ENCODE data around the gene NRCAM. TPM values are rescaled to one million over a fixed set of nuclear protein-coding genes. Genes with fewer than 3 reads are reported as not detected.
A peak's percentile ranks its signal among the peaks of the same experiment; 100 is the strongest.

NRCAM gene
- total and polyA plus RNA-seq, 7 donors: 1.3 to 3.9 (median 1.8) TPM; not detected in 2

- intact Hi-C loops (cut with DNase I): no loop called here
- Histone ChIP-seq H3K4me3 (no peak overlapping the region), H3K4me1 (no peaks in the 10 kb centered on the region), H3K27ac (no peak overlapping the region), H3K36me3 (no peaks in the 10 kb centered on the region), H3K9me3 (no peaks in the 10 kb centered on the region), H3K27me3 (no peaks in the 10 kb centered on the region)
- DNase-seq: no peak
- WGBS, 2 donors: 93 to 98% methylated on average over 1 of the region's 1 CpG
- TF ChIP-seq POLR2AphosphoS5 (IDR thresholded peaks at IDR 0.05) (no peak), POLR2A (IDR thresholded peaks at IDR 0.05) (no peak), CTCF (IDR thresholded peaks at IDR 0.05) (no peak), EP300 (IDR thresholded peaks at IDR 0.05) (no peak)
Measured at GRCh38 chr7:108316708-108317107, 139.5 kb downstream of the NRCAM start.

DNA sequence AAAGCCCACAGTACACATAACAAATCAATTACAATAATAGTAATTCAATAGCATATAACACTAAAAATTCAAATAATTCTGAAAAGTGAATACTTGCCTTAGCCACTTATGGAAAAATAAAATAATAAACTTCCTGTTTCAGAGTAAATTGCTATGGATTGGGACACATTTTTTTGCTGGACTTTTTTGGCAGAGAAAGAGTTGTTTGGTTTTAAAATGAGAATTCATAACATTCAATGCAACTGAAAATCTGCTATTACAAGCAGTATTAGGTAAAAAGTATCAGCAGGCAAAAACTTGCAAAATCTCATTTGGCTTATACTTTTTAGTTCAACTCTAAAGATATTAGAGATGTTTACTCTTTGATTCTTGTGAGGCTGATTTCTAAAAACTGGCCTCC, 141.7 kb downstream of the NRCAM start:
- Histone ChIP-seq H3K27ac (no peak overlapping the region), H3K27me3 (no peaks in the 10 kb centered on the region), H3K4me1 (no peaks in the 10 kb centered on the region), H3K4me3 (no peak overlapping the region), H3K36me3 (no peaks in the 10 kb centered on the region), H3K9me3 (no peaks in the 10 kb centered on the region)
- no peak for DNase-seq
- TF ChIP-seq EP300 (IDR thresholded peaks at IDR 0.05) (no peak), CTCF (IDR thresholded peaks at IDR 0.05) (no peak), POLR2AphosphoS5 (IDR thresholded peaks at IDR 0.05) (no peak), POLR2A (IDR thresholded peaks at IDR 0.05) (no peak)
- intact Hi-C loops (cut with DNase I): no loop called here

DNA sequence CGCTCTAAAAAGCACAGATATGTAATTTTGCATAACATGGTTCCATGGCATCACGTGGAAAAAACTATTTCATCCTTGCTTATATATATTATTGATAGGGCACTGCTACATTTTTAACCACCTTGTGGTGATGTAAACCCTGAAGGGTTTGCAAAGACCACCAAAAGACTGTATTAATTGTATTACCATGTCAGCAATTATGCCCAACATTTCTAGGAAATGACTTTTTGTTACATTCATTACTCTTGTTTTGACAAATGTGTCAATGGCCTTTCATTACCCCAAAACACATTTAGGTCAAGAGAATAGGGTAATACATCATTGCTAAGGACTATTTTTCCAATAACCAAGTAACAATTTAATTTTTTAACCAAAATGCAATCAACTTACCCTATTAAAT, 142.2 kb downstream of the NRCAM start:
- no peaks in the 10 kb centered on the region for H3K27me3 ChIP-seq

DNA sequence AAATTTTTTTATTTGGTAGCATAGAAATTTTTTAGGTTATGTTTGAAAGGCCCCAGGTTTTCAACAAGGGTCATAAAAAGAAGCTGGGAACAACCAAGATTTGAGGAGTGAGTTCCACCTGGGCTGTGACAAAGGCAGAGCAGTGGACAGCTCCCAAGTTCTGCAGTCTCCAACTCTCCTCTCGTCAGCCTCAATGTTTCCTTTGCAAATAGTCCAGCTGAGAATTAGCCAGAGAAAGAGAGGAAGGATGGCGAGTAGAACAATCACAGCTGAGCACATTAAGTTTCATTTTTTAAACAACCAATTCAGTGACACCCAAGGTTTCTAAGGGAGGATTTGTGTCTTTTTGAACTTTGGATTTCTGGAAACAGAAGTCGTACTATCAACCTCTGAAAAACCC, 143.2 kb downstream of the NRCAM start:
- no peak for DNase-seq
- Histone ChIP-seq H3K27me3 (no peaks in the 10 kb centered on the region), H3K4me1 (no peaks in the 10 kb centered on the region), H3K4me3 (no peak overlapping the region), H3K36me3 (no peaks in the 10 kb centered on the region), H3K27ac (no peak overlapping the region), H3K9me3 (no peaks in the 10 kb centered on the region)
- TF ChIP-seq EP300 (IDR thresholded peaks at IDR 0.05) (no peak), POLR2A (IDR thresholded peaks at IDR 0.05) (no peak)
- intact Hi-C loops (cut with DNase I): no loop called here
- WGBS, 2 donors: 42 to 65% methylated on average over 3 of the region's 3 CpGs

More for the DNA sequence above, 142.2 kb downstream of the NRCAM start:
- Histone ChIP-seq H3K27ac (no peak overlapping the region), H3K4me3 (no peak overlapping the region), H3K36me3 (no peaks in the 10 kb centered on the region), H3K9me3 (no peaks in the 10 kb centered on the region), H3K4me1 (no peaks in the 10 kb centered on the region)
- intact Hi-C loops (cut with DNase I): no loop called here
- TF ChIP-seq POLR2AphosphoS5 (IDR thresholded peaks at IDR 0.05) (no peak), POLR2A (IDR thresholded peaks at IDR 0.05) (no peak), CTCF (IDR thresholded peaks at IDR 0.05) (no peak), EP300 (IDR thresholded peaks at IDR 0.05) (no peak)
- 90 to 93% methylated on average over 2 of the region's 2 CpGs for WGBS, 2 donors
- no peak for DNase-seq

GRCh38 chr7:108311446-108312168, 144.6 kb downstream of the NRCAM start:
- peak overlapping the region in 1 of 4 donors; percentile 32 for H3K27ac ChIP-seq
- 95% methylated on average over 3 of the region's 3 CpGs for WGBS, 2 donors
- H3K9me3 ChIP-seq: no peaks in the 10 kb centered on the region
- H3K27me3 ChIP-seq: no peaks in the 10 kb centered on the region
- H3K36me3 ChIP-seq: no peaks in the 10 kb centered on the region
- H3K4me1 ChIP-seq: no peaks in the 10 kb centered on the region
- intact Hi-C loops (cut with DNase I): no loop called here
- no peak for DNase-seq
- H3K4me3 ChIP-seq: no peak overlapping the region
- no peak for TF ChIP-seq EP300 (IDR thresholded peaks at IDR 0.05)
- no peak for TF ChIP-seq POLR2AphosphoS5 (IDR thresholded peaks at IDR 0.05)
- TF ChIP-seq CTCF (IDR thresholded peaks at IDR 0.05): no peak
- no peak for TF ChIP-seq POLR2A (IDR thresholded peaks at IDR 0.05)

All from sigmoid colon (tissue), 7 donors.